ES-I3 (cell line): Measurements from ENCODE around the gene CLDN6.
A peak's percentile ranks its signal among the peaks of the same experiment; 100 is the strongest.

Source experiments
- H3K36me3 ChIP-seq: 2 replicates; pipeline ENCODE4 v1.6.1; 2013; ENCODE audit warnings: mild to moderate bottlenecking, low read length, control low read depth, moderate library complexity; ENCODE audit not compliant: insufficient read depth
- H3K4me1 ChIP-seq: 2 replicates; pipeline ENCODE4 v1.6.1; 2013; ENCODE audit warnings: mild to moderate bottlenecking, control low read depth, low read length; ENCODE audit not compliant: insufficient read depth
- H3K9ac ChIP-seq: 2 replicates; pipeline ENCODE4 v1.6.1; 2013; ENCODE audit warnings: low read depth, mild to moderate bottlenecking, low read length, moderate library complexity
- H3K9me3 ChIP-seq: 2 replicates; pipeline ENCODE4 v1.6.1; 2013; ENCODE audit warnings: mild to moderate bottlenecking, low read length, moderate library complexity; ENCODE audit not compliant: control insufficient read depth, insufficient read depth

CLDN6 gene

GRCh38 chr16:3026609-3027488 is 8.9 kb upstream of the CLDN6 start:
- Histone ChIP-seq H3K9ac (no peak overlapping the region), H3K36me3 (0 out of 2 replicates have a peak, but pooled peaks cover 3% of the 10 kb centered on the region), H3K9me3 (no peaks in the 10 kb centered on the region), H3K4me1 (peaks cover 8% of the 10 kb centered on the region; the same call in 1 of the 2 replicates)

- H3K9ac ChIP-seq = no peak overlapping the region
- 0 out of 2 replicates have a peak, but pooled peaks cover 5% of the 10 kb centered on the region for H3K36me3 ChIP-seq
- no peaks in the 10 kb centered on the region for H3K9me3 ChIP-seq
- peaks cover 4% of the 10 kb centered on the region; the same call in 1 of the 2 replicates for H3K4me1 ChIP-seq
These were observed 8.0 kb upstream of the CLDN6 start for GRCh38 chr16:3026003-3026378.

GRCh38 chr16:3025032-3026002 is 7.3 kb upstream of the CLDN6 start:
- H3K4me1 ChIP-seq = peaks cover 4% of the 10 kb centered on the region; the same call in 1 of the 2 replicates
- 0 out of 2 replicates have a peak, but pooled peaks cover 5% of the 10 kb centered on the region for H3K36me3 ChIP-seq
- H3K9me3 ChIP-seq = no peaks in the 10 kb centered on the region
- no peak overlapping the region for H3K9ac ChIP-seq

GRCh38 chr16:3023669-3024478 is 5.9 kb upstream of the CLDN6 start, which contains the start of the genes HCFC1R1 and THOC6:
HCFC1R1 (minus strand) TSS chr16:3023942; CDS start chr16:3023941, 1 bp downstream.
THOC6 (plus strand) TSS chr16:3024035; CDS start chr16:3024327, 292 bp downstream.
- Histone ChIP-seq H3K4me1 (peaks cover 4% of the 10 kb centered on the region; the same call in 1 of the 2 replicates), H3K36me3 (0 out of 2 replicates have a peak, but pooled peaks cover 5% of the 10 kb centered on the region), H3K9ac (peak within 1 kb of the TSS; percentile 84), H3K9me3 (no peaks in the 10 kb centered on the region)

GRCh38 chr16:3023415-3023668 is 5.4 kb upstream of the CLDN6 start:
- Histone ChIP-seq H3K9ac (peak overlapping the region; percentile 84), H3K4me1 (peaks cover 4% of the 10 kb centered on the region; the same call in 1 of the 2 replicates), H3K36me3 (0 out of 2 replicates have a peak, but pooled peaks cover 5% of the 10 kb centered on the region), H3K9me3 (no peaks in the 10 kb centered on the region)

- peaks cover 4% of the 10 kb centered on the region; the same call in 1 of the 2 replicates for H3K4me1 ChIP-seq
- peak overlapping the region; percentile 84 for H3K9ac ChIP-seq
These were observed 4.9 kb upstream of the CLDN6 start for GRCh38 chr16:3022684-3023414.

GRCh38 chr16:3022208-3022683 is 4.3 kb upstream of the CLDN6 start:
- peaks cover 4% of the 10 kb centered on the region; the same call in 1 of the 2 replicates for H3K4me1 ChIP-seq

More at GRCh38 chr16:3022684-3023414, 4.9 kb upstream of the CLDN6 start:
- Histone ChIP-seq H3K9me3 (no peaks in the 10 kb centered on the region), H3K36me3 (0 out of 2 replicates have a peak, but pooled peaks cover 5% of the 10 kb centered on the region)

GRCh38 chr16:3021449-3022207 is 3.6 kb upstream of the CLDN6 start:
- Histone ChIP-seq H3K4me1 (peaks cover 4% of the 10 kb centered on the region; the same call in 1 of the 2 replicates), H3K36me3 (0 out of 2 replicates have a peak, but pooled peaks cover 5% of the 10 kb centered on the region), H3K9me3 (no peaks in the 10 kb centered on the region), H3K9ac (peak overlapping the region; percentile 85)

More at GRCh38 chr16:3022208-3022683, 4.3 kb upstream of the CLDN6 start:
- Histone ChIP-seq H3K9ac (peak overlapping the region; percentile 85), H3K9me3 (no peaks in the 10 kb centered on the region), H3K36me3 (0 out of 2 replicates have a peak, but pooled peaks cover 5% of the 10 kb centered on the region)

- peaks cover 4% of the 10 kb centered on the region; the same call in 1 of the 2 replicates for H3K4me1 ChIP-seq
- 0 out of 2 replicates have a peak, but pooled peaks cover 5% of the 10 kb centered on the region for H3K36me3 ChIP-seq
- peak overlapping the region; percentile 85 for H3K9ac ChIP-seq
- no peaks in the 10 kb centered on the region for H3K9me3 ChIP-seq
These were observed 2.8 kb upstream of the CLDN6 start for GRCh38 chr16:3020604-3021448.

- 0 out of 2 replicates have a peak, but pooled peaks cover 5% of the 10 kb centered on the region for H3K36me3 ChIP-seq
- H3K9ac ChIP-seq = peak within 1 kb of the TSS; percentile 85
- peaks cover 4% of the 10 kb centered on the region; the same call in 1 of the 2 replicates for H3K4me1 ChIP-seq
- no peaks in the 10 kb centered on the region for H3K9me3 ChIP-seq
These were observed 2.2 kb upstream of the CLDN6 start, which contains the start of gene TNFRSF12A for GRCh38 chr16:3020247-3020603. TNFRSF12A (plus strand) TSS chr16:3020368; CDS start chr16:3020398, 30 bp downstream.

- Histone ChIP-seq H3K9me3 (no peaks in the 10 kb centered on the region), H3K36me3 (peaks cover 8% of the 10 kb centered on the region; the same call in 1 of the 2 replicates), H3K4me1 (peaks cover 4% of the 10 kb centered on the region; the same call in 1 of the 2 replicates), H3K9ac (peak overlapping the region; percentile 62; the same call in 1 of the 2 replicates)
These were observed 1.7 kb upstream of the CLDN6 start for GRCh38 chr16:3019594-3020246.
